Panc1 (cell line): Measurements from ENCODE around the gene PIK3CD. TPM values are rescaled to one million over a fixed set of nuclear protein-coding genes. Genes with fewer than 3 reads are reported as not detected.

Source experiments
- ATAC-seq: fragments of 200-7000 bp; cut with Tn5 transposase; 2 replicates; pipeline ENCODE4 v1.9.1; 2020; ENCODE audit warnings: mild to moderate bottlenecking, moderate library complexity
- BruUV-seq: library from RNA; stranded (reverse); fragments of 400-500 nt; replicated peaks from 2 replicates; lab custom pipeline; 2021; lab: Mats Ljungman, UMichigan
- CTCF ChIA-PET: fragments of 300-600 bp; sonication (Branson Sonifier 250); formaldehyde crosslinking; loops from one replicate; lab custom pipeline; 2022; ENCODE audit warnings: antibody characterized with exemption; lab: Charles Lee
- POLR2A ChIA-PET: fragments of 300-600 bp; sonication (Branson Sonifier 250); formaldehyde crosslinking; loops from one replicate; lab custom pipeline; 2022; ENCODE audit warnings: antibody characterized with exemption; lab: Charles Lee
- DNase-seq: peaks from one replicate; pipeline ENCODE4 v3.0.0-alpha.2; 2010; ENCODE audit warnings: low read depth, low spot score
- H3K27ac ChIP-seq: 2 replicates; pipeline ENCODE4 v1.5.1; 2011; ENCODE audit warnings: mild to moderate bottlenecking, low read length, inconsistent platforms
- H3K27me3 ChIP-seq: fragments of 200-500 bp; sonication (Bioruptor generic); 2 replicates; pipeline ENCODE4 v1.6.0; 2014; ENCODE audit warnings: low read length, inconsistent platforms; ENCODE audit not compliant: control insufficient read depth, insufficient read depth
- H3K36me3 ChIP-seq: fragments of 200-500 bp; sonication (Bioruptor generic); 2 replicates; pipeline ENCODE4 v1.5.1; 2014; ENCODE audit warnings: inconsistent platforms, mild to moderate bottlenecking, low read length, moderate library complexity; ENCODE audit not compliant: control insufficient read depth, insufficient read depth
- H3K4me1 ChIP-seq: 2 replicates; pipeline ENCODE4 v1.5.1; 2011; ENCODE audit warnings: inconsistent platforms, mild to moderate bottlenecking, low read length, moderate library complexity; ENCODE audit not compliant: control insufficient read depth, insufficient read depth
- H3K4me3 ChIP-seq, 2 experiments: 2 replicates each; pipeline ENCODE4 v1.5.1; 2011 to 2012; ENCODE audit warnings: low read depth in 2 of 2, low read length in 2 of 2, mild to moderate bottlenecking in 2 of 2, inconsistent platforms in 1 of 2, moderate library complexity in 1 of 2
- H3K9me3 ChIP-seq: fragments of 200-500 bp; sonication (Bioruptor generic); 2 replicates; pipeline ENCODE4 v1.5.1; 2014; ENCODE audit warnings: low read depth, mild to moderate bottlenecking, inconsistent platforms, low read length, moderate library complexity; ENCODE audit not compliant: control insufficient read depth, insufficient read depth
- POLR2AphosphoS5 ChIP-seq: IDR thresholded peaks from 2 replicates; pipeline ENCODE4 v1.6.1; 2012; ENCODE audit warnings: mild to moderate bottlenecking, low read depth, low read length, moderate library complexity
- SIN3A ChIP-seq: IDR thresholded peaks from 2 replicates; pipeline ENCODE4 v1.6.1; 2012; ENCODE audit warnings: low read depth, mild to moderate bottlenecking, low read length, moderate library complexity, borderline replicate concordance; ENCODE audit not compliant: insufficient read depth
- TCF7L2 ChIP-seq: IDR thresholded peaks from 2 replicates; pipeline ENCODE4 v1.6.1; 2011; ENCODE audit warnings: mild to moderate bottlenecking, low read depth, low read length, inconsistent platforms
- in situ Hi-C: cut with HindIII; loops from 2 replicates; pipeline ENCODE4 v1.10.0; 2016; ENCODE audit warnings: low sequenced_read_pairs, low pct_unique_long_range_greater_than_20kb
- intact Hi-C: fragments of 100-400 bp; cut with micrococcal nuclease; formaldehyde crosslinking; loops from one replicate; pipeline ENCODE4 v1.10.0; 2022; ENCODE audit not compliant: unreplicated experiment
- total RNA-seq: library from RNA; stranded (reverse); gene quantifications from one replicate; pipeline ENCODE4 v1.2.1, GENCODE V29; 2021; ENCODE audit not compliant: unreplicated experiment
- TF ChIP-seq, protein P1 (sequence below), 2 experiments: IDR thresholded peaks; 2 replicates each; pipeline ENCODE4 v1.6.1; 2011 to 2012; ENCODE audit warnings: low read depth in 2 of 2, control low read depth in 1 of 2, low read length in 1 of 2, mild to moderate bottlenecking in 1 of 2, moderate library complexity in 1 of 2; ENCODE audit not compliant: insufficient read depth in 1 of 2
- TF ChIP-seq, protein P2 (sequence below): fragments of 450-650 bp; IDR thresholded peaks from 2 replicates; pipeline ENCODE4 v1.5.1; 2017; ENCODE audit warnings: mild to moderate bottlenecking

PIK3CD gene
- total RNA-seq, 1 experiment from 2014 or later, result 12.5 TPM

DNA sequence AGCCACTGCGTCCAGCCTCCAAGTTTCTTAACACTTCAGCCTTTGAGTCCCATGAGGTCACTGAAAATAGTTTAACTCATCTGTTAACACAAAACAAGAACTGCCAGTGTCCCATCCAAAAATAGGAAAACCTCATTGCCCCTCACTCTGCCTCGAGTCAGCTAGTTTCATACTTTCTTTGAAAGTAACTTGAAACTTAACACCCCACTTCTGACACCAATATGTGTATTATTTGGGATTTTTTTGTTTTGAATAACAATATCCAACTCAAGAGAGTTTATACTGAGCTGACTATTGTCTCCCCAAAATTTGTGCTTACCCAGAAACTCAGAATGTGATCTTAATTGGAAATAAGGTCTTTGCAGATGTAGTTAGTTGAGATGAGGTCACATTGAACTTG, 16.9 kb upstream of the PIK3CD start:
- Histone ChIP-seq H3K4me3 (no peak overlapping the region), H3K9me3 (no peaks in the 10 kb centered on the region), H3K27me3 (no peaks in the 10 kb centered on the region), H3K4me1 (no peaks in the 10 kb centered on the region), H3K27ac (no peak overlapping the region), H3K36me3 (no peaks in the 10 kb centered on the region)
- BruUV-seq, result no TSS peak
- no peak for ATAC-seq
- in situ Hi-C loops (no loop called here), intact Hi-C loops (no loop called here)
- ChIA-PET POLR2A (no interaction called here), CTCF (interaction anchor here (0.6 kb wide), 1 partner anchor 11 kb away, joined by 12 read pairs; no protein-coding TSS in a partner anchor)
- TF ChIP-seq TCF7L2 (no peak), SIN3A (no peak), POLR2AphosphoS5 (no peak)
- TF ChIP-seq, protein P1, sequence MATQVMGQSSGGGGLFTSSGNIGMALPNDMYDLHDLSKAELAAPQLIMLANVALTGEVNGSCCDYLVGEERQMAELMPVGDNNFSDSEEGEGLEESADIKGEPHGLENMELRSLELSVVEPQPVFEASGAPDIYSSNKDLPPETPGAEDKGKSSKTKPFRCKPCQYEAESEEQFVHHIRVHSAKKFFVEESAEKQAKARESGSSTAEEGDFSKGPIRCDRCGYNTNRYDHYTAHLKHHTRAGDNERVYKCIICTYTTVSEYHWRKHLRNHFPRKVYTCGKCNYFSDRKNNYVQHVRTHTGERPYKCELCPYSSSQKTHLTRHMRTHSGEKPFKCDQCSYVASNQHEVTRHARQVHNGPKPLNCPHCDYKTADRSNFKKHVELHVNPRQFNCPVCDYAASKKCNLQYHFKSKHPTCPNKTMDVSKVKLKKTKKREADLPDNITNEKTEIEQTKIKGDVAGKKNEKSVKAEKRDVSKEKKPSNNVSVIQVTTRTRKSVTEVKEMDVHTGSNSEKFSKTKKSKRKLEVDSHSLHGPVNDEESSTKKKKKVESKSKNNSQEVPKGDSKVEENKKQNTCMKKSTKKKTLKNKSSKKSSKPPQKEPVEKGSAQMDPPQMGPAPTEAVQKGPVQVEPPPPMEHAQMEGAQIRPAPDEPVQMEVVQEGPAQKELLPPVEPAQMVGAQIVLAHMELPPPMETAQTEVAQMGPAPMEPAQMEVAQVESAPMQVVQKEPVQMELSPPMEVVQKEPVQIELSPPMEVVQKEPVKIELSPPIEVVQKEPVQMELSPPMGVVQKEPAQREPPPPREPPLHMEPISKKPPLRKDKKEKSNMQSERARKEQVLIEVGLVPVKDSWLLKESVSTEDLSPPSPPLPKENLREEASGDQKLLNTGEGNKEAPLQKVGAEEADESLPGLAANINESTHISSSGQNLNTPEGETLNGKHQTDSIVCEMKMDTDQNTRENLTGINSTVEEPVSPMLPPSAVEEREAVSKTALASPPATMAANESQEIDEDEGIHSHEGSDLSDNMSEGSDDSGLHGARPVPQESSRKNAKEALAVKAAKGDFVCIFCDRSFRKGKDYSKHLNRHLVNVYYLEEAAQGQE (IDR thresholded peaks at IDR 0.05; ENCODE audit: insufficient read depth in 1 of 2, low read depth in 2 of 2, low read length in 1 of 2), result no peak
- TF ChIP-seq, protein P2, sequence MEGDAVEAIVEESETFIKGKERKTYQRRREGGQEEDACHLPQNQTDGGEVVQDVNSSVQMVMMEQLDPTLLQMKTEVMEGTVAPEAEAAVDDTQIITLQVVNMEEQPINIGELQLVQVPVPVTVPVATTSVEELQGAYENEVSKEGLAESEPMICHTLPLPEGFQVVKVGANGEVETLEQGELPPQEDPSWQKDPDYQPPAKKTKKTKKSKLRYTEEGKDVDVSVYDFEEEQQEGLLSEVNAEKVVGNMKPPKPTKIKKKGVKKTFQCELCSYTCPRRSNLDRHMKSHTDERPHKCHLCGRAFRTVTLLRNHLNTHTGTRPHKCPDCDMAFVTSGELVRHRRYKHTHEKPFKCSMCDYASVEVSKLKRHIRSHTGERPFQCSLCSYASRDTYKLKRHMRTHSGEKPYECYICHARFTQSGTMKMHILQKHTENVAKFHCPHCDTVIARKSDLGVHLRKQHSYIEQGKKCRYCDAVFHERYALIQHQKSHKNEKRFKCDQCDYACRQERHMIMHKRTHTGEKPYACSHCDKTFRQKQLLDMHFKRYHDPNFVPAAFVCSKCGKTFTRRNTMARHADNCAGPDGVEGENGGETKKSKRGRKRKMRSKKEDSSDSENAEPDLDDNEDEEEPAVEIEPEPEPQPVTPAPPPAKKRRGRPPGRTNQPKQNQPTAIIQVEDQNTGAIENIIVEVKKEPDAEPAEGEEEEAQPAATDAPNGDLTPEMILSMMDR, result no peak
- no peak for DNase-seq

DNA sequence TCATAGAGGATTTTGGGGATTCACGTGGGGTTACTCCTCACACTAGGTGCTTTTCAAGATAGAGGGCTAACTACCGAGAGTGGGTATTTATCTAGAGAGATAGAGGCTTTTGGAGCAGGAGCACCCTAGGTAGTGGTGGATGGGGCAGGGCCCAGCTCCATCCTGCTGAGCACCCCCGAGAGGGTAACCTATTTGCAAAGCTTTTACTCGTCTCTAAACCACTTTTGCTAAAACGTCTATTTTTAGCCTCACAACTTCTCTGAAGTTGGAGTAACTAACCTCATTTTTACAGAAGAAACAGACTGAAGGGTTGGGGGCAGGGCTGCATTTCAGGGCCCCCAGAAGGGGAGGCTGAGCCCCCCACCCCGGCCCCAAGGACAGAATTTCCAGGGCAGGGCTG, 12.3 kb upstream of the PIK3CD start:
- intact Hi-C loops (no loop called here), in situ Hi-C loops (no loop called here)
- ATAC-seq (no peak), DNase-seq (no peak)
- H3K36me3 ChIP-seq, result no peaks in the 10 kb centered on the region
- no peak overlapping the region for H3K4me3 ChIP-seq
- no peaks in the 10 kb centered on the region for H3K4me1 ChIP-seq
- POLR2A ChIA-PET, result no interaction called here
- CTCF ChIA-PET, result no interaction called here
- TF ChIP-seq TCF7L2, result no peak
- TF ChIP-seq, protein P1 (IDR thresholded peaks at IDR 0.05; ENCODE audit: insufficient read depth in 1 of 2, low read depth in 2 of 2, low read length in 1 of 2), result no peak
- TF ChIP-seq SIN3A, result no peak
- TF ChIP-seq, protein P2, result no peak
- BruUV-seq, result no TSS peak
- no peaks in the 10 kb centered on the region for H3K27me3 ChIP-seq
- H3K9me3 ChIP-seq, result no peaks in the 10 kb centered on the region
- H3K27ac ChIP-seq, result no peak overlapping the region
